Frontal cortex (tissue), 4 donors: ENCODE results near the gene GORASP2. TPM values are rescaled to one million over a fixed set of nuclear protein-coding genes. Genes with fewer than 3 reads are reported as not detected.
"Not testable (repeated sequence)": the region's sequence is repeated elsewhere in the genome, so short reads cannot be mapped to it uniquely, and the experiment has no call there.

Experiments
- DNase-seq, 2 donors: peaks; one replicate each; pipeline ENCODE4 v3.0.0; 2012; ENCODE audit warnings: low spot score in 2 of 2
- FAIRE-seq: peaks from 2 replicates; lab custom pipeline; 2012; peaks lifted over from hg19 to GRCh38; lab: Jason Lieb, UNC
- total RNA-seq: library from RNA; depleted of rRNA; stranded (reverse); fragments of >200 nt; gene quantifications from one replicate; pipeline ENCODE4 v1.2.3, GENCODE V29; 2014
- donor health status: control.
- donor health status: control.
- donor health status: control.

GORASP2 gene
- total RNA-seq = 21.6 TPM

GRCh38 chr2:170928824-170929685 is at the start of gene GORASP2:
TSS of gene GORASP2 (plus strand) at chr2:170929253. CDS start at chr2:170929341, 88 bp downstream.
- peak; percentile 95 to 98 for DNase-seq

GRCh38 chr2:170881840-170882239 is 47.2 kb upstream of the GORASP2 start:
- FAIRE-seq (no peak), DNase-seq (no peak)

More at GRCh38 chr2:170928824-170929685, at the start of gene GORASP2:
- FAIRE-seq = no peak

DNA sequence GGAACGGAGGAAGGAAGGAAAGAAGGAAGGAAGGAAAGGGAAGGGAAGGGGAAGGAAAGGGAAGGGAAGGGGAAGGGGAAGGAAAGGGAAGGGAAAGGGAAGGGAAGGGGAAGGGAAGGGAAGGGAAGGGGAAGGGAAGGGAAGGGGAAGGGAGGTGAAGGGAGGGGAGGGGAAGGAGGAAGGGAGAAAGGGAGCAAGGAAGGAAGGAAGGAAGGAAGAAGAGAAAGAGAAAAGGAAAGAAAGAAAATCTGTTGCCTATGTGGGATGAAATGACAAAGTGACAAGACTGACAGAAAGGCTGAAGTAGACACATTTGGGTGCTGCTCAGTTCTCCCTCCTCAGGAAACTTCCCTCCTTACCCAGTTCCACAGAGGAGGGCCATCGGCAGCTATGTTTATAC is 46.3 kb upstream of the GORASP2 start:
- DNase-seq (no peak), FAIRE-seq (no peak)

DNA sequence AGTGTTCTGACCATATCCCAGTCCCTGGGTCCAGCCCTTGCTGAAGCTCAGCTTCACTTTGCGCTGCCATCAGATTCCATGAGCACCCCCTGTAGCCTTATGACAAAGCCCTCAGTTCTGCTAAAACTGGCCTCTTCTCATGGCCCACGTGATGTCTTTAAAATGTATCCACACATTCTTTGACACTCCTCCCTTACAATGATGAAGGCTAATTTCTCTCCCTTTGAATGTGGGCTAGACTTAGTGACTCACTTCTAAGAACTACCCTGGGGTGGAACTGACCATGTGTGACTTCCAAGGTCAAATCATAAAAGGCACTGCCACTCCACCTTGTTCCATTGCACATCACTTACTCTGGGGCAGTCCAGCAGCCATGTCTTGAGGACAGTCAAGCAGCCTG is 45.4 kb upstream of the GORASP2 start:
- no peak for FAIRE-seq
- no peak for DNase-seq

DNA sequence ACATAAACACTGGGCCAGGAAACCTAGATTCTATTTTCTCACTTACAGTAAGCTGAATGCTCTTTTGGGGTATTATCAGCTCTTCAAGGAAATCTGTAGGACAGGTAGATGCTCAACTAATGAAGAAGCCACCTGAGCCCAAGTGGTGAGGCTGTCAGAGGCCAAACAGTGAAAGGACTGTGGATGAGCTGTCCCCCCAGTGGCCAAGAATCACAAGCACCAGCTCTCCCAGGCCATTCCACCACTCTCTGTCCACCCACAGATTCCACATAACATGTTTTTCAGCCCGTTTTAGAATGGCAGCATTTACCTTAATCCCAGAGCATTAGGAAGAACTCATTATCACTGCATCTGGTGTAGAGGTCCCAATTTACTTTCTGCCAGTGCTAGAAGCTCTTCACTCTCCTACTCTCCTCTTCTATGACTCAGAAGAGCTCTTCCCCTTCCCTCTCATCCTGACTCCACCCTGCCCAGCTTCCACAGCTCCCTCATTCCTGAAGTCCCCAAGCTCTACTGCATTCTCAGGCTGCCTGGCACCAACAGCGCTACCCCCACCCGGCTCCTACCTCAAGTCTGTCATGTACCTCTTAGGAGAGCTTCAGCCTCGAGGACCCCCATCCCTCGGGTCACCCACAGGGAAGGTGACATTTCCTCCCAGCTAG is 43.8 kb upstream of the GORASP2 start:
- FAIRE-seq (no peak), DNase-seq (no peak)

GRCh38 chr2:170886386-170886785 is 42.7 kb upstream of the GORASP2 start:
- DNase-seq (no peak), FAIRE-seq (no peak)

- FAIRE-seq (no peak), DNase-seq (no peak)
Observed at GRCh38 chr2:170887496-170887895, 41.6 kb upstream of the GORASP2 start.

DNA sequence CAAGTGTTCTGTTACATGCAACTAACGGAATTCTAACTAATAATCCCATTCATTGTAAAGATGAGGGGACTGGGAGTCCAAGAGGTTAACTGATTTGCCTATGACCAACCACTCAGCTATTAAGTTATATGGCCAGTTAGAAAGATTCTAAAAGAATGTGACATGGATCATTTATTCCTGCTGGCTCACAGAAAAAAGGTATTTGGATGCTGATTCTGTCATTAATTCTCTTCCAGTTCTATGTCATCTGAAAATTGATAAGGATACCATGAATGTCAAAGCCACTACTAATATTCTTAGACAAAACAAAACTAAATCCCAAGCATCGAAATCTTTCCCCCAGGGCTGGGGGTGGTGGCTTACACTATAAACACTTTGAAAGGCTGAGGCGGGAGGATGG is 41.2 kb upstream of the GORASP2 start:
- DNase-seq (no peak), FAIRE-seq (no peak)

DNA sequence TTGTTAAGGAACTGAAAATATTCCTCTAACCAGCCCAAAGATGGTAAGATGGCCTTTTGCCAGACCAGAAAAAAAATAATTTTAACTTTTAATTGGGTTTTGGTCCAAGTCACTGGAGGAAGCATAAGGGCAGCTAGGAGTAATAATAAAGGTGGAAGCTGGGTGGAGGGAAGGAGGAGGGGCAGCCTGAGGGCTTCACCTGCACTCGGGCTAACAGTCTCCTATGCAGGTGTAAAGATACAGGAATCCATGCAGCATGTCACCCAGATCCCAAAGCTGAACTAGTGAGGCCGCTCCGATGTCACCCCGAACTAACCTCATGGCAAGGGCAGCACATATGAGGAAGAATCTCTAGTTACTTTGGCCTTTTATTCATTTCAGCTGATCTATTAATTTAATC is 37.2 kb upstream of the GORASP2 start:
- DNase-seq (no peak), FAIRE-seq (no peak)

DNA sequence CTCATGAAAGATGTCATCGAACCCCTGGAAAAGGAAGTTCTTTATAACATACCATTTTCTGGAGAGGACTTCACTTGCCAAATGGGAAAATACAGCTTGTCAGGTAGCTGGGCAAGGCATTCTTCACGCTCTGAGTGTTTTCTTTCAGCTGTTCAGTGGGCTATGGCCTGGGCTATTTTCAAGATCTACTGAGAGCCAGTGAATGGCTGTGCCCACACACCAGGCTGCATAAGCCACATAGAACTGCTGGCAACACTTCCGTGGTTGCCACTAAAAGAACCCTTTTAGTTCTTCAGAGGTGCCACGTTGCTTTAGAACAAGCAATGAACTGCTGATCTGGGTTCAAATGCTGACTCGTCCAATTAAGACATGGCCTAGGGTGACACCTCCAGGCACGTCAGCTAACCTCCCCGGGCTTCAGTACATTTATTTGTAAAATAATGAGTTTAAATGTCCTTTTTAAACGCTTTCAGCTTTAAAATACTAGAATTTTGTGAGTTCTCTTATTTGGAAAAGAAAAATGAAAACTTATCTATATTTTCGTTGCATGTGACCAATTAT is 36.6 kb upstream of the GORASP2 start:
- FAIRE-seq (no peak), DNase-seq (no peak)

DNA sequence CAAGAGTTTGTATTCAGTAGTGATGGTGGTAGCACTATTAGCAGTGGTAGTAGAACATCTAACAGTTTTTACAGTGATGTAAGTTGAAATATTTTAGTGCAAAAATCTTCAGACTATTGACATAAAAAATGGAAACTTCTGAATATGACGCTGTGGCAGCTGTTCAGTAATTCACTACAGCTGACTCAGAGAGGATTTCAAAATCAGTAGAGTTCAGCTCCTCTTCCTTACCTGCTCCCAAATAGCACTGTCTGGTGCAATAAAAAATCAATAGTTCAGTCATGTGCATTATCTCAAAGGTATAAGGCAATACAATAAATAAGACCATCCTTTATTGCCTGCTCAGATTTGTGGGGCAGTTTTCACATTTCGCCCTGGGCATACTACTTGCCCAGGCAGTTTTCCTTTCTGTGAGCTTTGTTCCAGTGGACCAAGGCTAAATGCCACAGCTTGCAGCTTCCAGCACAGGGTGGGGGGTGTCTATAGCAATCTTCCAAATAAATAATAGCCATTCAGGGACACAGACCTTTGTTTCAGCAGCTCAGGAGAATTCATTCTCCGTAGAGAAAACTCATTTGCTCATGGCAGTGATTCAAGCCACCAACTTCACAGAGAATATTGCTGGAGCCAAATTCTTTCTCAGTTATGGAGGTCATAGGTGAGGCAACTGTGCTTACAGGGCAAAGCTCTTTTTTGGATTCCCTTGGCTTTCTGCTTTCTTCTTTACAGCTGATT is 33.9 kb upstream of the GORASP2 start:
- FAIRE-seq = no peak
- DNase-seq = no peak

DNA sequence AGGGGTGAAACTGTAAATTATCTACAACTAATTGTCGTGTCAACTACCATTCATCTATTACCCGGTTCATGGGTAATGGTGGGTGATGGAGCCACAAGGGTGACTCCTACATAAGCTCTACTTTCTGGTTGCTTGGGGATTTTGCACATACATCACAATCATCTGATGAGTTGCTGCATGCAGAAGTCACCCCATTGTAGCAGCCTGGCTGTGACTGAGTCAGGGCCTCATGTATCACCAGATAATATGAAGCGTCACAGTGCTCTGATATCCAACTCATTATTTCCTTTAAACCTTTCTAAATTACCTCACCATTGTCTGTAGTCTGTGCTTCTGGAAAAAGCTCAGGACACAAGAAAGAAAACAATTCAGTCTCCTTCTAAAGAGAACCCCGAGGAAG is 32.4 kb upstream of the GORASP2 start:
- DNase-seq (no peak), FAIRE-seq (no peak)

- no peak for DNase-seq
- FAIRE-seq = no peak
Observed at GRCh38 chr2:170897108-170897507, 31.9 kb upstream of the GORASP2 start.

DNA sequence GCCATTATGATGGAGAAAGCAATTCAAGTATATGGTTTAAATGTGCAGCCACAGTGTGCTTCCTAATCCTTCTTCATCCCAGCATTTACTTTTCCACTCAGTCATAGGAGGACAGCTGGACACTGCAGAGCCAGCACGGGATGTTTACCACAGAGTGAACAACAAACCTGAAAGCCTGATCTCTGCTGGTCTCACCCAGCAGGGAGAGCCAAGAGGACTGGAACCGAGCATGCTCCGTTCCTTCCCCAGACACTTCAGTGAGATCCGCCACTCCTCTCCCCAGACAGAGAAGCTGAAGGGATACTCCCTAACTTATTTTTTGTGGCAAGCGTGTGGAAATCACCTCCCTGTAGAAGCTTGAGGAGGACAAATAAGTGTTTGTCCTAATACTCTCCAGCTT is 23.2 kb upstream of the GORASP2 start:
- FAIRE-seq = no peak

DNA sequence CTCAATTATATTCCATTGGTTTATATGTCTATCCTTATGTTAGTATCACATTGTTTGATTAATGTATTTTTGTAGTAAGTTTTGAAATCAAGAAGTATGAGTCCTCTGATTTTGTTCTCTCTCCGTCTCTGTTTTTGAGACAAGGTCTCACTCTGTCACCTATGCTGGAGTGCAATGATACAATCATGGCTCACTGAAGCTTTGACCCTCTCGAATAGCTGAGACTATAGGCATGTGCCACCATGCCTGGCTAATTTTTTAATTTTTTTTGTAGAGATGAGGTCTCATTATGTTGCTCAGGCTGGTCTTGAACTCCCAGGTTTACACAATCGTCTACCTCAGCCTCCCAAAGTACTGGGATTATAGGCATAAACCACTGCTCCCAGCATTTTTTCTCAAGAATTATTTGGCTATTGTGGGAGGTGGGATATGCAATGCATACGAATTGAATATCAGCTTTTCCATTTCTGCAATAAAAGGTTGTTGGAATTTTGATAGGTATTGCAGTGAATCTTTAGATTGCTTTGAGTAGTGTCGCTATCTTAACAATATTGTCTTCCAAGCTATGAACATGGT is 17.7 kb upstream of the GORASP2 start:
- DNase-seq (no peak), FAIRE-seq (no peak)

More for the DNA sequence above, 23.2 kb upstream of the GORASP2 start:
- no peak for DNase-seq

- DNase-seq, FAIRE-seq: not testable (repeated sequence)
Observed at GRCh38 chr2:170914994-170915666, 13.9 kb upstream of the GORASP2 start.

GRCh38 chr2:170917219-170917913 is 11.7 kb upstream of the GORASP2 start:
- no peak for FAIRE-seq
- no peak for DNase-seq

GRCh38 chr2:170917957-170918356 is 11.1 kb upstream of the GORASP2 start:
- no peak for FAIRE-seq
- DNase-seq = no peak

DNA sequence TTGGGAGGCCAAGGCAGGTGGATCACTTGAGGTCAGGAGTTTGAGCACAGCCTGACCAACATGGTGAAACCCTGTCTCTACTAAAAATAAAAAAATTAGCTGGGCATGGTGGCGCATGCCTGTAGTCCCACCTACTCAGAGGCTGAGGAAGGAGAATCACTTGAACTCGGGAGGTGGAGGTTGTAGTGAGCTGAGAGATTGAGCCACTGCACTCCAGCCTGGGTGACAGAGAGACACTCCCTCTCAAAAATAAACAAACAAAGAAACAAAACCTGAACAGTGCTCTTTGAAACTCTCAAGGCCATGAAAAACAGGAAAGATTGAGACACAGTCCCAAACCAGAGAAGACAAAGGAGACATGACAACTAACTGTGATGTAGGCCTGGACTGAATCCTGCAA is 7.2 kb upstream of the GORASP2 start:
- not testable (repeated sequence) for FAIRE-seq, DNase-seq
